Stimulated activated CD8-positive, alpha-beta memory T cell treated with anti-CD3 and anti-CD28 coated beads, Interleukin-4, amount 100 ng/mL, for 1 hour (primary cell): ENCODE results near the gene MTMR1.

Experiments used
- DNase-seq, 2 donors: peaks; one replicate each; pipeline ENCODE4 v3.0.0-alpha.2; 2020; ENCODE audit warnings: low read depth in 2 of 2, low spot score in 1 of 2

Gene MTMR1

GRCh38 chrX:150762258-150763165, 69.3 kb downstream of the MTMR1 start:
- DNase-seq: no peak

GRCh38 chrX:150763303-150763797, 70.2 kb downstream of the MTMR1 start:
- DNase-seq: no peak

- no peak for DNase-seq
These were observed 70.6 kb downstream of the MTMR1 start for GRCh38 chrX:150763810-150764209.

- no peak for DNase-seq
These were observed 72.0 kb downstream of the MTMR1 start for GRCh38 chrX:150765237-150765636.

- DNase-seq: no peak
These were observed 72.7 kb downstream of the MTMR1 start for GRCh38 chrX:150765782-150766350.

- DNase-seq: no peak
These were observed 73.3 kb downstream of the MTMR1 start for GRCh38 chrX:150766351-150767044.

- no peak for DNase-seq
These were observed 73.8 kb downstream of the MTMR1 start for GRCh38 chrX:150767045-150767395.

- DNase-seq: no peak
These were observed 74.4 kb downstream of the MTMR1 start for GRCh38 chrX:150767475-150768131.

- DNase-seq: no peak
These were observed 74.9 kb downstream of the MTMR1 start for GRCh38 chrX:150768132-150768485.

GRCh38 chrX:150768580-150769190, 75.5 kb downstream of the MTMR1 start:
- no peak for DNase-seq

GRCh38 chrX:150769408-150769807, 76.2 kb downstream of the MTMR1 start:
- DNase-seq: no peak

GRCh38 chrX:150770623-150771022, 77.4 kb downstream of the MTMR1 start:
- no peak for DNase-seq

GRCh38 chrX:150771116-150771515, 77.9 kb downstream of the MTMR1 start:
- no peak for DNase-seq

- DNase-seq: peak; percentile 35 to 46
These were observed 79.2 kb downstream of the MTMR1 start for GRCh38 chrX:150772150-150772970.

- no peak for DNase-seq
These were observed 79.9 kb downstream of the MTMR1 start for GRCh38 chrX:150773117-150773516.

- no peak for DNase-seq
These were observed 80.4 kb downstream of the MTMR1 start for GRCh38 chrX:150773634-150774033.

GRCh38 chrX:150774798-150775568, 81.8 kb downstream of the MTMR1 start:
- no peak for DNase-seq

- DNase-seq: no peak
These were observed 82.6 kb downstream of the MTMR1 start for GRCh38 chrX:150775569-150776350.
